GM19240 (cell line): ENCODE results near the gene KHDC4.
"Not testable (repeated sequence)": the region's sequence is repeated elsewhere in the genome, so short reads cannot be mapped to it uniquely, and the experiment has no call there.

Source experiments
- DNase-seq: peaks from one replicate; pipeline ENCODE4 v3.0.0; 2011; ENCODE audit warnings: low spot score; ENCODE audit not compliant: insufficient read length

KHDC4 gene

GRCh38 chr1:155940993-155941844 is 7.0 kb upstream of the KHDC4 start, which contains the start of gene RXFP4:
Gene RXFP4, plus strand, starts transcription at chr1:155941638. Its CDS starts 72 bp downstream, at chr1:155941710.
- no peak for DNase-seq

DNA sequence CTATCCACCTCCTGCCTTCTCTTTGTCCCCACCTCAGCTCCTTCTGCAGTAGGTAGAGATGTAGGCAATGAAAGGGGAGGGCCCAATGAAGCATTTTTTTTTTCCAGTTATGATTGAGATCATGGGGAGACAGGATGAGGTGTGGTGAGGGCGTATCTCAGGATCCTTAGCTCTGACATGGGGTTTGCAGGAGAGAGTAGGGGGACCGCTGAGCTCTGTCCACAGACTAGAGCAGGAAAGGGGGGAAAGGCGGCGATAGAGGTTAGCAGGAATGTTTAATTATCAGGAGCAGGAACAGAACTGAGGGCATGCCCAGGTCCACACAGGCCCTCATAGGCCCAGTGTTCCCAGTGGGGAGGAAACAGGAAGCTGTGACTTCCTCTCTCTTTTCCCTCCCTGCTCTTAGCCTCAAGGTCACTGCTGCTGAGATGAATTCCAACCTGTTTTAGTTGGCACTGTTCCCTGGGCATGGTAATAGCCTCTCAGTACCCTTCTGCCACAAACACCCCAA is 6.3 kb upstream of the KHDC4 start:
- DNase-seq = no peak

GRCh38 chr1:155938220-155938627 is 4.0 kb upstream of the KHDC4 start:
- no peak for DNase-seq

GRCh38 chr1:155934936-155935590 is 850 bp upstream of the KHDC4 start:
- DNase-seq = no peak

GRCh38 chr1:155933591-155934096 is 569 bp downstream of the KHDC4 start:
- DNase-seq = no peak

DNA sequence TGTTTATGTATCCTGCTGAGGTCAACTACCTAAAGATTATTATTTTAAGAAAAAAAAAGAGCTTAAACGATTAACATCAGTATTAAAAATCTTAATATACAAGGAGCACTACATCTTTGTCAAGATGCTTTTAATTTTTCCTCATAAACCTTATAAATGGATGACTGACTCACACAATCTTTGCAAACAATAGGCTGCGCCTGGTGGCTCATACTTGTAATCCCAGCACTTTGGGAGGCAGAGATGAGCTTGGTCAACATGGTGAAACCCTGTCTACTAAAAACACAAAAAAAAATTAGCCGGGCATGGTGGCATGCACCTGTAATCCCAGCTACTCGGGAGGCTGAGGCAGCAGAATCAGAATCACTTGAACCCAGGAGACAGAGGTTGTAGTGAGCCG is 1.7 kb downstream of the KHDC4 start:
- DNase-seq = no peak

DNA sequence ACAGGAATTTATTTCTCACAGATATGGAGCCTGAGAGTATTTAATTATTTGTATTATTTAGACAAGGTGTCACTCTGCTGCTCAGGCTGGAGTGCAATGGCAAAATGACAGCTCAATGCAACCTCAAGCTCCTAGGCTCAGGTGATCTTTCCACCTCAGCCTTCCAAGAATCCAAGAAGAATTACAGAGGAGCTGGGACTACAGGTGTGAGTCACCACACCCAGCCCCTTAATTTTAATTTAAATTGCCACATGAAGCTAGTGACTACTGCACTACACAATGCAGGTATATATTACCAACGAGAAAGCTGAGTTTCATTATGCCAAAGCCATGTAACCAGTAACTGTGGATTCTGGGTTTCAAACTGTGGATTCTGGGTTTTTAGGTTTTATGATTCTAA is 2.1 kb downstream of the KHDC4 start:
- no peak for DNase-seq

- DNase-seq = no peak
These were observed 2.7 kb downstream of the KHDC4 start for GRCh38 chr1:155931332-155932038.

GRCh38 chr1:155930725-155931124 is 3.5 kb downstream of the KHDC4 start:
- not testable (repeated sequence) for DNase-seq

DNA sequence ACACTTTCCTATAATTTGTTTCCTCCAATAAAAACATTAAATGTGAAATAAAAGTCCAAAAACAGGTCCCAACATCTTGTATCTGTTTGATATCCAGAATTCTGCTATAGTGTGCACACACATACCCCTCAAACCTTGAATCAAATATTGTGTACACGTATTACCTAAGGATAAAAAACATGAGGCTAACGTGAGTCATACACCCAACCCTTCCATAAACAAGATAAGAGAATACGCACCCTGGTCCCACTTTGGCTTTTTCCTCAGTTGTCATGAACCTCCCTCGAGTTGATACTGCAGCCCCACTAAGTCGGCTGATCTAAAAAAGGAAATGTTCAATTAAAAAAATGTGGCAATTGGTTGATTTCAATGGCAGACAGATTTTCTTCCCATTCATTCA is 5.2 kb downstream of the KHDC4 start:
- DNase-seq = no peak

- no peak for DNase-seq
These were observed 8.7 kb downstream of the KHDC4 start for GRCh38 chr1:155925506-155925905.

DNA sequence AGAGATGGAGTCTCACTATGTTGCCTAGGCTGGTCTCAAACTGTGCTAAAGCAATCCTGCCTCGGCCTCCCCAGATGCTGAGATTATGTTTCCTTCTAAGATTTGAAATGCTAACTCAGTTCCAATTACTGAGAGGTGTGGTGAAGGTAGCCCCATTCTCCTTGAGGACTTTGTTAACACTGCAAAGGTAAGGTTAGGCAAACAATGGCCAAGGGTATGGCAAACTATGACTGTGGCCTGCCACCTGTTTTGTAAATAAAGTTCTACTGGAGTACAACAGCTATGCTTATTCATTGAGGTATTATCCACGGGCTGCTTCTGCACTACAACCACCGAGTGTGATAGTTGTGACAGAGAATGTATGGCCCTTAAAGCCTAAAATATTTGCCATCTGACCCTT is 13.5 kb downstream of the KHDC4 start:
- no peak for DNase-seq

DNA sequence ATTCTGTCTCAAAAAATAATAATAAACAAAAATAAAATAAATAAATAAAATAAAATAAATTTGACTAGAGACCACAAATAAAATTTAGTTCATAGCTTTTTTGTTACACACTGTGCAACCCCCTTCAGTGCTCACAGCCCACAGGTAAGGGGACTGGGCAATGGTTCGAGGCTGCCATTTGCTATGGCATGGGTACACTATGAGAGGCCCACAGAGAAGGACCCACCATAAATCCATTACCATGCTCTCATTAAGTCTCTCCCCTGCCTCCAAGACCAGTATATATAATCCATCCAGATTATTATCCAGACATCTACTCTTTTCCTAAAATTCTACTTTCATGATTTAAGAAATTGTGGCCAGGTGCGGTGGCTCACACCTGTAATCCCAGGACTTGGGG is 14.4 kb downstream of the KHDC4 start:
- no peak for DNase-seq

- no peak for DNase-seq
These were observed 15.6 kb downstream of the KHDC4 start for GRCh38 chr1:155918660-155919059.

DNA sequence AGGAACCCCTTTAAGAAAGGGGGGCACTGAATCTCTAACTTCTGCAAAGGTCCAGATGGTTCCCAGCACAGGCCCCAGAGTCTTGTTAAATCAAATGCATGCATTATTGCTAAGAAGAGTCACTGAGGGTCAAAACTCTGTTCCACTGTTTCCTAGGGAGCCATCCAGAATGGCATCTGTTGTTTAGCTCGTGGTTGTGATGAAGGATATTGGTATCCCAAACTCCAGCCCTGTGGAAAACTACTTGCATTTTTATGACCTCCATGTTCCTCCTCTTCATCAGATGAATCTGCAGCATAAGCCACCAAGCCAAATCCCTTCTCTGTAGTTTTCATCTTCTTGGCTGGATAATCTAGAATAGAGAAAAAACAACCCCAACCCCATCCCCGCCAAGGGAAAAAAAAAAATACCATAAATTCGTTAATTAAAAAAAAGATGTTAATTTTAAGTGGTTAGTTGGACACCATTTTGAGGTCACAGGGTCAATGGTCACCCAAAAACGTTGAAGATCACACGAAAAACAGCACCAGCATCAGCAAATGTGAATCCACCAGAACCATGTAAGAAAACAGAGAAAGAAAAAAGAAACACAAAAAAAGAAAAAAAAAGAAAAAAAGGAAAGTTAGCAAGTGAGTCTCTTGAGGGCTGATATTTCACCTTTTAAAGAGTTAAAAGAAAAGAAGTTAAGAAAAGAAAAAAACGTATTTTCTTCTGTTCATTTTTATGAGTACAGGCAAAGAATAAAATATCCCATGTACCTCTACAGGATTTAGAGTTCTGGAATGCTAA is 20.1 kb downstream of the KHDC4 start:
- DNase-seq = no peak

GRCh38 chr1:155912056-155912536 is 22.1 kb downstream of the KHDC4 start:
- DNase-seq = no peak

DNA sequence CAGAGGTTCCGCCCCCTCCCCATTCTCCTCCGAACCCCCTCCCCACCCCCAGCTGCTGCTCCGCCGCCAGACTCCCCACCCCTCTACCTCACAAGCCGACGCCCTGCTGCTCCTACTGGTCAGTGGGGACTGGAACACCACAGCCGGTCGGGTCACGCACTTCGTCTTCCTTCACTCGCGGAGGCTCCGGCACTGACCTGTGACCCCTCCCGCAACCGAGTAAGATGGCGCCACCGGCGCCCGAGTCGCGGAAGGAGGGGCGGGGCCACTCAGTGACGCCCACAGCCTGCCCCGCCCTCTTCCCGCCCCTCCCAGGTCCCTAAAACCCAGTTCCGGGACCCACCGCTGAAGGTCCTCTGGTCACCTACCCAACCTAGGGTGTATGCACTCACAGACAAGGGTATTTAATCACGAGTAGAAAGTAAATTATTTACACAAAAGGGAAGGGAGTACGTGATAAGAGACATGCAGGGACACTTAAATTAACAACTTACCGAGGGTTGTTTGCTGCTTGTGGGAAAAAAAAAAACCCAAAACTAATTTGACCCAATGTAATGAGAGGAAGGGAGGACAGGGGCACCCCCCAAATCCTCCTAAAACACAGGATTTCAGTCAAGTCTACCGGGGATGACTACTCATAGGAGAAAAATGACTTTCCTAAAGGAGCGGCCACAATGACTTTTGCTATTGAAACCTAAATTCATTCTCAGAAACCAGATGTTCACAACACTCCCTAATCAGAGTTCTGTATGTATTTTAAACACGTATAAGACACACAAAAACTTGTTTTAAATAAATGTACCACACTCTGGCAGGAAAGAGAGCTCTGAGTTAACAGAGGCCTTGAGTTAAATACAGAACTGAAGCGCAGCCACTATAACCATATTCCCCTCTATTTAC is 22.8 kb downstream of the KHDC4 start, which contains the start of gene RIT1:
Gene RIT1, minus strand, starts transcription at position 194 of the 900 bp plus-strand sequence. CDS start 588 bp downstream, outside the sequence.
- DNase-seq = peak; percentile 65

DNA sequence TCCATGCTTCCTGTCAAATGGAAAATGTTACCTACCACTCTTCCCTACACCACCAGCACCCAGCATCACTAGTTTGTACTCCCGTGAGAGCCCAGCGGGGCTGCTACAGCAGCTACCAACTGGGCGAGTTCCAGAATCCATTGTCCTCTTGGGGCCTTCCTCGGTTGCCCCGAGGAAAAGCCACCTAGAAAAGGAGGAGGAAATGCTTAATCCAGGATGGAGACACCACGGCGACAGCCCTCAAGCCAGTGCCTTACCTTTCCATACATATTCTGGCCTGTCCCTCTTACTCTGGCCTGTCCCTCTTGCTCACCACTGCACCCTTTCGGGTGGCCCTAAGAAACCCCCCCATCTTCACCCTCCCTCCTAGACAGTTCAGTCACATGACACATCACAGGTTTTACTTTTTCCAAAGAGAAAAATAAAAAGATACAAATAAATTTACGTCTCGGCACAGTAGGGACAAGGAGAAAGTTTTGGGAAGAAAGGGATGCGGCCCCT is 23.5 kb downstream of the KHDC4 start:
- DNase-seq = no peak

DNA sequence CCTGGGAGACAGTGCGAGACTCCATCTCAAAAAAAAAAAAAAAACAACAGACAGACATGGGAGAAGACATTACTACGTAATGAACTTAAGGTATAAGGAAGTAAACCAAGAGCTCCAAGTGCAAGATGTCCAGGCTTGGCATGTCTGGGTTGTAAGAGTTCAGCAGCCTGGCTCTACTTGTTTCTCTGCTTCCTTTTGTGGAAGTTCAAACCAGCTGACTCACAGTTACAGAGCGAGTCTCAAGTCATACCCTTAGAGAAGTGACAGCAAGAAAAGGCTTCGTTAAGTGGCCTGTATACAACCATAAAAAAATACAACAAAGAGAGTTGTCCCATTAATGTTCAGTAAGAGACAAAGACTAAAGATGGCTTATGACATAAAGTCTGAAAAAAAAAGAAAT is 24.3 kb downstream of the KHDC4 start:
- DNase-seq = no peak
